A549 (cell line): ENCODE data around the gene ZC3H18.

ENCODE experiments used
- BHLHE40 ChIP-seq: IDR thresholded peaks from 2 replicates; pipeline ENCODE4 v1.6.1; 2012; ENCODE audit warnings: low read depth, low read length, inconsistent platforms
- CTCF ChIP-seq: fragments of >200 bp; sonication (Bioruptor Twin); formaldehyde crosslinking; IDR thresholded peaks from 3 replicates; pipeline ENCODE4 v1.5.1; 2016
- EP300 ChIP-seq, 2 experiments: fragments of >200 bp; sonication (Bioruptor Twin); formaldehyde crosslinking; IDR thresholded peaks; 2 replicates in 1 of 2; 3 replicates in 1 of 2; pipeline ENCODE4 v1.6.1; 2016 to 2017
- FOSL2 ChIP-seq, 2 experiments: fragments of 450-650 bp in 1 of 2; fragments of >200 bp in 1 of 2; sonication (Bioruptor Twin) in 1 of 2; formaldehyde crosslinking; IDR thresholded peaks; 2 replicates each; pipeline versions ENCODE4 v1.5.0 to v1.6.1; 2016 to 2020; ENCODE audit warnings: mild to moderate bottlenecking in 1 of 2, moderate library complexity in 1 of 2
- HOXA7 ChIP-seq: fragments of 250-450 bp; sonication (Bioruptor Pico); IDR thresholded peaks from 2 replicates; pipeline ENCODE4 v1.5.0; 2020; ENCODE audit warnings: mild to moderate bottlenecking, moderate library complexity
- RFX5 ChIP-seq: fragments of 450-650 bp; IDR thresholded peaks from 2 replicates; pipeline ENCODE4 v1.7.1; 2014; ENCODE audit warnings: antibody characterized with exemption, mild to moderate bottlenecking, moderate library complexity
- ZC3H11A ChIP-seq: fragments of 450-650 bp; IDR thresholded peaks from 2 replicates; pipeline ENCODE4 v1.6.1; 2014; ENCODE audit warnings: antibody characterized with exemption, mild to moderate bottlenecking

- TF ChIP-seq RFX5: no peak
- no peak for TF ChIP-seq EP300 (IDR thresholded peaks at IDR 0.05)
- TF ChIP-seq CTCF: no peak
- no peak for TF ChIP-seq BHLHE40
- TF ChIP-seq ZC3H11A: no peak
- no peak for TF ChIP-seq HOXA7 (CRISPR knock-in tag)
- TF ChIP-seq FOSL2 (IDR thresholded peaks at IDR 0.05): no peak
- no peak for TF ChIP-seq FOSL2 (CRISPR knock-in tag; IDR thresholded peaks at IDR 0.05)
Observed at GRCh38 chr16:88618182-88618955, 48.2 kb downstream of the ZC3H18 start.
